Stimulated activated CD4-positive, alpha-beta T cell treated with anti-CD3 and anti-CD28 coated beads, TNF-alpha, amount 100 ng/mL, for 1 hour (primary cell): ENCODE results near the gene TMEM11.

ENCODE experiments used
- DNase-seq, 3 donors: peaks; one replicate each; pipeline ENCODE4 v3.0.0-alpha.2; 2020; ENCODE audit warnings: low read depth in 3 of 3, low spot score in 1 of 3

TMEM11 gene

DNA sequence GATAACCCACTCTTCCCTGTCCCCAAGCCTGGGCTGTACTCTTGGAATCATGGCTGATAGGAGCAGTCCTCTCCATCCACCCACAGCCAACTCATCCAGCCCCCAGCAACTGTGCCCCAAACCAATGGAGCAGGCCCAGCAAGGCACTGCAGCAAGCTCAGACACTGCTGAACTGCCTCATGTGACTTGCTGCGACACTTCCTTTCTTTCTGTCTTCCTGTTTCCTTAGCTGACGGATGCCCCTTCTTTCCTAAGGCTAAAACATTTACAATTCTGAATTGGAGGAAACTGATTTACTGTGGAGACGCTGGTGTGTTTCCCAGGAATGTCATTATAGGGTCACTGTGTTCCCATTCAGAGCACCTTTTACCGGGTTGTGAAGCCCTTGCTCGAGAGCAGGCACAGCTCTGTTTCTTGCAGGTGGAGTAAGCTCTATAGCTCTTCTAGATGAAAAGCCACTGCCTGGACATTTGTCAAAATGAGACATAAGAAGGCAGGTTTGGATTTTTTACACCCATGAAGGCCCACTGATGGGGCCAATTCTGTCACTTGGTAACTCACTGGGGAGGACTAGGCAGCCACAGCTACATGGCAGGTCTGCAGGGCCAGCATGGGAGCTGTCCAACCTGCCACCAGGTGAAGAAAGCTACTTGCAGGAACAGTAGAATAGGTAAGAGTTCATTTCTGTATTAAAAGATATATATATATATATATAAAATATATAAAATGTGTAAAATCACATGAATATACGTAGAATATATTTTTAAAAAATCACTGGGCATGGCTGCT is 27.4 kb downstream of the TMEM11 start:
- DNase-seq, result no peak

DNA sequence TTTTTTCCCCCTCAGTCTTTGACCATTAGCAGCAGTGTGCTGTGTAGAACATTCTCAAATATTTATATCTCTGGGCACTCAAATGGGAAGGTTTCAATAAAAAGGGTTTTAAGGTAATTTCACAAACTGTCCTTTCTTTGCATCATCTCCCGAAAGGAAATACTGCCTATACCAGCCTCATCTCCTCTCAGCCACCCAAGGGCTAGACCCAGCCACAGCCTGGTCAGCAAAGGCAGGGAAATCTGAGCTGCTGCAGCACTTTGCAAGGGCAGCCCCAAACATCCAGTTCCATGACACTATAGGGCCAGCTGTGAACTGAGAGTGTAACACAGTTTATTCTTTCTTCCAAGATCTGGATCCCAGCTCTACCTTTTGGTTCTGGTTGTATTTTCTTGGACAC is 28.9 kb downstream of the TMEM11 start:
- no peak for DNase-seq

DNA sequence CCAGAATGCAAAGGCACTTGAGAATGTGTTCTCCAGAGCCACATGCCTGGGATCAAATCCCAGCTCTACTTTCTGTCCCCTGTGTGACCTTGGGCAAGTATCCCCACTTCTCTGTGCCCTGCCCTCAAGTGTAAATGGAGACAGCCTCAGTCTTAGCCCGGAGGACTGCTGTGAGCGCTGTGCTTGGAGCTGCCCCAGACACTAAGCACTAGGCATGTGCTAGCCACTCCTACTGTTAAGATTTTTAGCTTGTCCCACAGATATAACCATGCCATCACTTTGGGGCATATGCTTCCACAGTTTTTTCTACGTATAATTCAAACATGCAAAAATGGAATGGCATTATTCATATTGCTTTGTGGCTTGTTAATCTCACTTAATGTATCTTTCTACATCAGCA is 29.4 kb downstream of the TMEM11 start:
- no peak for DNase-seq

DNA sequence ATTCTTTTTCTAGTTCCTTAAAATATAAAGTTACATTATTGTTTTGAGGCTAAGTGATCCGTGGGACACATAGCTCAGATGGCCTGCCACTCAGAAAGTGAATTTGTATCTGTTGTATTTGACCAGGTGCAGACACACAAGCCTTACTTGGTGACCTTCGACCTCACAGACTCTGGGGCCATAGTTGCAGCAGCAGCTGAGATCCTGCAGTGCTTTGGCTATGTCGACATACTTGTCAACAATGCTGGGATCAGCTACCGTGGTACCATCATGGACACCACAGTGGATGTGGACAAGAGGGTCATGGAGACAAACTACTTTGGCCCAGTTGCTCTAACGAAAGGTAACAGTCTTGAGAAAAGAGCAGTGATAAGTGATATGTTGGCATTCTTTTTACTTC is 30.5 kb downstream of the TMEM11 start:
- no peak for DNase-seq

DNA sequence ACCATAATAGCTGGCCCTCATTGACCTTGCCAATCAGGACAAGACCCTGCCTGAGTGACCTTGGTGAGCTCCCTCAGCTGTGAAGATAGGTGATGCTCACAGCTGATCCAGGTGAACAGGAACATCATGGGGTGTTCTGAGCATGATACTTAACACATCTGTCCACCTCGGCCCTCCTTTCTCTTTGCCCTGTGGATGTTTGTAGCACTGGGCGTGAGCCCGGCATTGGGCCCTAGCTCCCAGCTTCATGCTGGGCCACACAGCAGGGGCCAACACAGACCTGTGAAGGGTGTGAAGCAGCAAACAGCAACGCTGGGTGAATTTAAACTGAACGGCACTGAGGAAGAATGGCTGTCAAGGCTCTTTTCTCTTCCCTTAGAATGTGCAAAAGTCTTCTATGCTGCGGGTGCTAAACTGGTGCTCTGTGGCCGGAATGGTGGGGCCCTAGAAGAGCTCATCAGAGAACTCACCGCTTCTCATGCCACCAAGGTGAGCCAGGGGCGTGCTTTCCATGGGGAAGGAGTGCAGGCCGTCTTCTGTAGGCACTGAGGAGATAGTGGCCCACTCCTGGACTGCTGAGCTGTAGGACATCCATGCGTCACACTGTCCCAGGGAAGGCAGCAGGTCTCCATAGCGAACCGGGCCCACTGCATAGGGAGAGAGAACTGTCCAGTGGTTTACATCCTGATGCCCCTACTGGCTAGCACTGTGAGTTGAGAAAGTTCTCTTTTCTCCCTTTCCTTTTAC is 35.9 kb downstream of the TMEM11 start:
- DNase-seq, result no peak

DNA sequence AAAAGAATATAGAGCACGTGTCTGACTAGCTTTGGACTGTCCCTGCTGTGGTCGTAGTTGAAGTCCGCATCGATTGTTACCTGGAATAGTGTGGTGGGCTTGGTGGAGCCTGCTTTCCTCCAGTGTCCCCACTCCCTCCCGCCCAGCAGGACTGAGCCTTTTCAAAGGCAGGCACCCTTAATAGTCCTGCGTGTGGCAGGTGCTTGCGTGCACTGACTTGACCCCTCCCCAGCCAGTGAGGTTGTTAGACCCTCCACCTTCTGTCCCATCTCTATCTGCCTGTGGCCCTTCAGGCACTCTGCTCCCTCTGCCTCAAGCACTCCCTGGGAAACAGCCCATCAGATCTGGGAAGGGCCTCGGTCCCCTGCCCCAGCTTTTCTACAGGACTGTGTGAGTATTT is 36.6 kb downstream of the TMEM11 start:
- no peak for DNase-seq

DNA sequence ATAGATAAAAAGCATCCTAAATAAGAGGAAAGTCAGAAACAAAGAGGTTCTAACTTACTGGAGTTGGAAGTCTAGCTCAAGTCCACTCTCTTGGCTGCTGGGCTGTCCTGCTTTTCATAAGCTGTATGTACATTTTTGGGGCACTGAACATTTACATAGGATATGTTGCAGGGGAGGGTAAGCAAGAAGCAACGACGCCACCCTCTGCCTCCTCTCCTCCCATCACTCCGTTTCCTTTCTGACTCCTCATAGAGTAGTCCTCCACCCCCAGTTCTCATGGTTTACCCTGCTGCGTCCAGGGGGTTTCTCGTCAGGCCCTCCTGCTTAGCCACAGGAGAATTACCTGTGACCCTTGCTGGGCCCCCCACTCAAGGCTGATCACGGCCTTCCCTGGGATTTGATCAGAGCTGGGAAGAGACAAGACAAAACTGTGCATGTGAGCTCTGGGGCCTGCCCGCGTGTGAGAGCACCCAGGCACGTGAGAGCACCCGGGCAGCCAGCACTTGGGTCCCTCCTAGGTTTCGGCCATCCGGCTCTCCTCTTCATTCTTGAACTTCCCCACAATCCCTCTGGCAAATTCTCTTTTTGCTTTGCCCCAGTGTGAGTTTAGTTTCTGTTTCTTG is 37.1 kb downstream of the TMEM11 start:
- no peak for DNase-seq

DNA sequence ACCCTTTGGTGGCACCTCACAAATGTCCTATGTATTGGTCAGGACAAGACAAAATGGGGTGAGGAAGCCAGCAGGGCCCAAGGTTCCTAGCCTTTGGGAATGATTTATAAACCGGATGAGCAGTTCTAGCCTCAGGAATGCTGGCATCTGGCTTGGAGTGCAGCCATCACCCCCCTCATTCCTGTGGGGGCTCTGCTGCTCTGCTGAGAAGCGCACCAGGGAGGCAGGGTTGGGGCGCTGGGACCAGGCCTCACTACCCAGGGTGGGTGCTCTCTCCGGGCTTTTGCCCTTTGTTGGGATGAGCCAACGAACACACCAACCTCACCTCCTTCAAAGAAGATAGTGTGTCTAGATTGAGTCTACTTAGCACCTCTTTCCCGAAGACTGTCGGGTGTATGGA is 39.2 kb downstream of the TMEM11 start:
- DNase-seq, result no peak

DNA sequence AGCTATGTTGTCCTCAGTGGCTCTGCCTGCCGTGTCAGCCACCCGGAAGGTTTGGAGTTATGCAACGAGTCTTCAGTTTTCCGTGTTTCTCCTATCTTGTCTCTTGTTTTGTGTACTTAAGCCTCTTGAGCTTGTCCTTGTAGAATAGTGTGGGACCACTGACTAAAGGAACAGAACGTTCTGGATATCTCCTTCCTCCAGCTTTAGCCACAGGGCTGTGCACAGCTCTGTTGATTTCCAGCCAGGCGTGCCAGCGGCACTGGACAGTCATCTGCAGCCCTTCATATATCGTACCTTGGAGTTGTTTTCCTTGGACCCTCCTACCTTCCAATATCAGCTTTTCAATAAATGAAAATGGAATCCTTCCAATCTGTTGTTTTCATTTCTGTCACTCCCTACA is 39.8 kb downstream of the TMEM11 start:
- no peak for DNase-seq

DNA sequence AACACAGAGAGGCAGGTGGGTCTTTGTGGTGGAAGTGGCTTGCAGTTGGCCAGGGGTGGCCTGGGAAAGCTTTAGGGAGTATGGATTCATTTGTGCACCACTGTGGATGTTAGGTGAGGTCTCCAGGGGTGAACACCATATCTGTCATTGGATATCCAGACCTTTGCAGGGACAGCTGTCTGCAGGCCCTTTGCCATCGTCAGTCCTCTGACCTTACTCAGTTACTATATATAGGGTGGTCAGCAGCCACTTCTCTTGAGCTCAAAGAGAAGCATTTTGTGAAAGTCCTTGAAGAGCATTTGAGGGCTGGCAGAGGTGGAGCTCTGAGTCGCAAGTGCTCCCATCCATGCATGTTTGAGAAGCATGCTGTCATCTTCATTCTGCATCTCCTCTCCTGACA is 40.4 kb downstream of the TMEM11 start:
- DNase-seq, result no peak

DNA sequence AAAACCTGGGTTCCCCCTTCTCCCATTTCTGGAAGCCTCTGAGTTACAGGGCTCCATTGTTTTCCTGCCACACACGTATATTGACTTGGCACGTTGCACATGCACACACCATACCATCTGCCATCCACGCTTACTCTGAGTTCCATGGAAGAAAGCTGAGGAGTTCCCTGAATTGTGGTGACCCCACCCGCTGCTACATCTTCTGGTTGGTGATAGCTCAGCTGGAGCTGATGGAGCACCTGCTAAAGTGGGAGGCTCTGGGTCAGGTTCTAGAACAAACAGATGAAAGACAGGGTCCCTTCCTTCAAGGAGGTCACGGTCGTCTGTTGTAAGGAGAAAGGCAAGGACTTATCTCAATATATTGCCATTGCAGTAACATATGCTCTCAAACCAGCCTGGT is 41.1 kb downstream of the TMEM11 start:
- DNase-seq, result no peak

DNA sequence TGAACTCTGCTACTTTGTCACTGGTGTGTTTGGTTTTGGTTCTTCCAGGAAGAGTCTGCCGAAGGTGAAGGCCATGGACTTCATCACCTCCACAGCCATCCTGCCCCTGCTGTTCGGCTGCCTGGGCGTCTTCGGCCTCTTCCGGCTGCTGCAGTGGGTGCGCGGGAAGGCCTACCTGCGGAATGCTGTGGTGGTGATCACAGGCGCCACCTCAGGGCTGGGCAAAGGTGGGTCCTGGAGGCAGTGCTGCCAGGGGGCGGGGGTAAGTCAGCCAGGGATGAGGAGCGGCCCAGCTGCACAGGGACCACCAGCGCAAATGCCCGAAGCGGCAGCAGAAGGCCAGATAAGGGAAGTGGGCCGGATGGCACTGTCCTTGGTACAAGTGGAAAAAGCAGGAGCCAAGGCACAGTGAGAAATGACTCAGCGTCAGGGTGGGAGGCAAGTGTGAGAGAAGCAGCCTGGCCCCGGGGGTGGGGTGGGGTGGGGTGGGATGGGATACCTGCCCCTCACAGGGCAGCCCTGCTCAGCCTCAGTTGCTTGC is 41.9 kb downstream of the TMEM11 start:
- DNase-seq, result no peak

DNA sequence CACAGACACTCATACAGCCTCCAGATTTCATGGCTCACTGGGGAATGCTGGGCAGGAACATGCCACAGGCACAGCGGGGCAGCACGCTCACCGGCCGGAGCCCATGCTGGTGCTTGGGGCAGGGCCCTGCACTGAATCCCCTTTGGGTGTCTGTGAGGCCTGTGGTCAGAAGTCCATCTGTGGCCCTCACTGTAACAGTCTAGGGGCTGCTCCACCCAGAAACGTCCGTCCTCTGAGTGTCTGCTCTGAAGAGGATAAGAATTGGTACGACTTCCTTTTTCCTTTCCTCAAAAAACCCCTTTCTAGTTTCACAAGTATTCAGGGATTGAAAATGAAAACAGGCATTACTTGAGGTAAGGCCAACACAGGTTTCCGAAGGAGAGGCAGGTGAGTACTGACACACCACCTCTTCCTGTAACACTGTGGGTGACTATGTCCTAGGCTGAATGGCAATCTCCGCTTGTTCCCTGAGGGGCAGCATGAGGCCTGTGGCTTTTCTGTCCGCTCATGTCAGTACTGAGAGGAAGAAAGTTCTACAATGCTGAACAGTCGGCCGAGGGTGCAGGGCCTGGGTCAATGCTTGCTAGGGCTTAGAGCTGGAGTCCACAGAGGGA is 42.5 kb downstream of the TMEM11 start:
- DNase-seq, result no peak

DNA sequence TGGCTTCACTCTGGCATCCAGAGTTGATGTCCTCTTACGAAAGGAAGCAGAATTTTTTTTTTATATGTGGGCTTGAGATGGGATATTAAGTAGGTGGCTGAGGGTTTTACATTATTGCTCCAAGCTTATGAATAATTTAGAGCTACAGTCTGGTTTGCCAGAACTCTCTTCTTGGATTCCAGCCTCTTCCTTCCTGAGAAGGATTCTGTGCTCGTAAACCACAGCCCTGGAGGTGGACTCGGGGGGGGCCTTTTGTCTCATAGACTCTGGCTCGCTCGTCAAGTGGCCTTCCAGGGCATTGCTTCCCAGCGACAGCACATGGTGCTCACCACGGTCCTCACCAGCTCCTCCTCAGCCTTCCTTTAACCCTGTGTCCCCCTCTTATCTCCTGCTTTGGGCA is 43.2 kb downstream of the TMEM11 start:
- no peak for DNase-seq

DNA sequence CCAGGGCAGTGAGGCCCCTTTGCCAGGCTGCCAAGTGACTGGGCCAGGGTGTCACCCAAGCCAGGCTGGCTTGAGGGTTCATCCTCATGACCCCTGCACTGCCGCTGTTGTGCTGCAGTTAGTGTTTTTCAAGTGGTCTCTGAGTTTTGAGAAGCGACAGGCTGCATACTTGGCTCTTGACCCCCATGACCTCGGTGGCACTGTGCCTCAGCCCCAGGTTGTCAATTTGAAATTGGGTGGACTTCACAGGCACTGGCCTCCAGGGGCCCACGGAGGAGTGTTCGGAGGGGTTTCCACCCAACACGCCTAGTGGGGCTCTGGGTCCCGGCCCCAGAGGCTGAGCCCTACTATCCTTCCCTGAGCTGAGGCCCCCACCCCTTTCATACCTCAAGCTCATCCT is 44.5 kb downstream of the TMEM11 start:
- no peak for DNase-seq

DNA sequence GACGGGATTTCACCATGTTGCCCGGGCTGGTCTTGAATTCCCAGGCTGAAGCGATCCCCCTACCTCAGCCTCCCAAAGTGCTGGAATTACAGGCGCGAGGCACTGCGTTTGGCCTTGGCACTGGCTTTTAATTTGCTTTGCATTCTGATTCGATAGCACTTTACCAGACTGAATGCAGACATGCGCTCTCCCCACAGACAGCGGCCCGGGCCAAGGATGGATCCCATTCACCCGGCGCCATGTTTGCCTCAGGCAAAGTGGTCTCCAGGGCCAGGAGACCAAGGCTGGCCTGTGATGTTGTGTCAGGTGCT is 45.5 kb downstream of the TMEM11 start:
- no peak for DNase-seq

DNA sequence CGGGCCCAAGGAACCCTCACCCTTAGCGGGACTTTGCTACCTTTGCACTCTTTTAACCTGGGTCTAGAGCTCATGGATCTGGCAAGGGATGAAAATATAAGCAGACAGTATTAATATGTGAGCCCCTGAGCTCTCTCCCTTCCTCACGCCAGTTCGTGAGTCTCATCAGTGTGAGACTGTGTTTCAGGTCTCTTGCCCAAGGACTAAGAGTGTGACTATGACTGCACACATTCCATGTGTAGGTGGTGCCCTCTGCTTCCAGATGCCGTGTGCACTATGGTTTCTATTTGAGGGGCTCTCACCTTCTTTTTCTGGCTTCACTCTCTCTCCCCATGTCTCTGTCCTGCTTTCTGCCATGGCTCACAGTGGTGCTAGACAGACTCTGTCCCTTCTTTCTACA is 46.7 kb downstream of the TMEM11 start:
- DNase-seq, result no peak

DNA sequence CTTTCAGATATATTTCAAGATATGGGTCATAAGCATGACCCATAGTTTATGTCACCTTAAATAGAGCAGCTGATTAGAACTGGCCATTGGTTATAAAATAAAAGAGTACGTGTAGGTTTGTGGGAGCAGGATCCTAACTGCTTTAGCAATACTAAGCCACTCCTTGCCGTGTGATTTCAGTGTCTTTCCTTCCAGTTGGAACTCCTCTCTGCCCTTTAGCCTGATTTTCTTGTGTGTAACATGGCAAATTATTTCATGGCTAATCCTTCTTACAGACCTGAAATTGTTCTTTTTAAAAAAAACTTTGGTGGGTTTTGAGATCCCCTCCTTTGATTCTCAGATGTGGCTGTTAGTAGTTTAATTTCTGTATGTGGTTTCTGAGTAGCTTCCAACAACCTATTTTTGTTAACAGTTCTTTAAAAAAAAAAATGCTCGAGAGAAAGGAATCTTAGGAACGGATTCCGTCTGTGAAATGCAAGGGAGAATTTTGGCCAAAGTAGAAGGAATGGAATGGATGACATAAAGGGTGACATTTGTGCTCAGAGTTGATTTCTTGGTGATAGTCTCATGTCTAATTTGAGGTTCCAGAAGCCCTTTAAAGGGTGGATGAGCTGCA is 47.3 kb downstream of the TMEM11 start:
- DNase-seq, result no peak

DNA sequence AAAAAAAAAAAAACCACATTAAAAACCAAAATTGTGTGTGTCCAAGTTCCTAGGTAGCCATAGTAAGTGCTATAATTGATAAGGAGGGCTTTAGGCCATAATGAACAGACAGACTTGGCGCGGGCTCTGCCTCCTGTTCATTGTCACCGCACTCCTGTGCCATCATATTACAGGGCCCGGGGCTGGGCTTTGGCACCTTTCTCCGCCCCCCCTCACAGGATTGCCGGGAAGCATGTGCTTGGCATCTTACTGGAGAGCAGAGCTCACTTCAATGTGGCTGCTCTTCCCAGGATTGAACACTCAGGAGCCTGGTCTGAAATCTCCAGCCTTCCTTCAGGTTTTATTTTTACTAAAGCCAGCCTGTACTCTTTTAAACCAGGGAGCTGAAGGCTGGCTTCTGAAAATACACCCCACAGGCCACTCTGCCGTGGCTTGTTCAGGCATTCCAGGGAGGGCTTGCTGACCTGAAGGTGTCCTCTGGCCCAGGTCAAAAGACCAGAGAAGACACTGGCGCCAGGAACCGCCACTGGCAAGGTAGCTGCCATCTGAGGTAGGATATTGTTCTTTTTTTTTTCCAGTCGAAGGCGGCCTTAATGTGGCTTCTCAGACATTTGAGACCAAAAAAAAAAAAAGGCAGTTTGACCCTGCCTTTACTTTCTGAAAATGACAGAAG is 47.9 kb downstream of the TMEM11 start:
- DNase-seq, result no peak

DNA sequence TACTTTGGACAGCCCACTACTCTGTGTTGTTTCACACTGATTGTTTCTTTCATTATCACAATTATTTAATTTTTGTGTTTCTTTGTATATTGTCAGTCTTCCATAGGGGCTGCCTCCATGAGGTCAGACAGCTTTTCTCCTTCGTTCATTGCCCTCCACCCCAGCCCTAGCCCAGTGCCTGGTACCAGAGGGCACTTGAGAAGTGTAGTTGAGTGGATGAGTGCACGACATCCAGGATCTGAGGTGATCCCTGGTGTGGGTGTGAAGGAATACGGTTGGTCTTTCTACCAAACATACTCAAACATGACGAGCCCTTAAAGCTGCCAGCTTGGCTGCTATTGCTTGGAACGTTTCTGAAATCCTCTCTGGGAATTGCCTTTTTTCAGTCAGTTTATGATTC is 49.3 kb downstream of the TMEM11 start:
- no peak for DNase-seq

DNA sequence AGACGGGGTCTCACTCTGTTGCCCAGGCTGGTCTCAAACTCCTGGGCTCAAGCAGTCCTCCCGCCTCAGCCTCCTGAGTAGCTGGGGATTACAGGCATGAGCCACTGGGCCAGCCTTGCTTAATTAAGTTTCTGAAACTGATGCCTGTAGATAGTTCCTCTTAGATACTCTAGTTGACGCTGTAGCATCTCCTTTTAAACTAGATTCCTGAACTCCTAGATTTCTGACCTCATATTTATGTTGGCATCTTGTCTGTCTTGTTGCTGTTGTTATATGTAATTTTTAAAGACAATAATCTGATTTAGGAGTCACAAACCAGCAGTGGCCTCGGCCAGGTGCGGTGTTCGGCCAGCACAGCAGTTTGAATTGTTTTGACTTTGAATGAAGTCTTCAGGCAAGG is 49.7 kb downstream of the TMEM11 start:
- no peak for DNase-seq
